ENCODE measurements around the gene RAB40B.

RAB40B gene

GRCh38 chr17:82614095-82614631 lies 84.3 kb downstream of the RAB40B start:
- no peak for DNase-seq (ENCODE audit: low read depth)
- H3K4me3 ChIP-seq (ENCODE audit: low read depth, low read length) = no peak overlapping the region
- no peak for TF ChIP-seq CTCF (IDR thresholded peaks at IDR 0.05; ENCODE audit: control insufficient read depth, extremely low read depth, insufficient read depth)

- DNase-seq (ENCODE audit: low read depth) = no peak
- no peak overlapping the region for H3K4me3 ChIP-seq (ENCODE audit: low read depth, low read length)
- TF ChIP-seq CTCF (IDR thresholded peaks at IDR 0.05; ENCODE audit: control insufficient read depth, extremely low read depth, insufficient read depth) = no peak
Measured at GRCh38 chr17:82613283-82614094, 85.0 kb downstream of the RAB40B start.

GRCh38 chr17:82611140-82612058 lies 87.1 kb downstream of the RAB40B start:
- DNase-seq (ENCODE audit: low read depth) = no peak
- H3K4me3 ChIP-seq (ENCODE audit: low read depth, low read length) = no peak overlapping the region

GRCh38 chr17:82609655-82610054 lies 88.8 kb downstream of the RAB40B start:
- TF ChIP-seq CTCF (IDR thresholded peaks at IDR 0.05; ENCODE audit: control insufficient read depth, extremely low read depth, insufficient read depth) = no peak
- H3K4me3 ChIP-seq (ENCODE audit: low read depth, low read length) = no peak overlapping the region
- no peak for DNase-seq (ENCODE audit: low read depth)

More at GRCh38 chr17:82611140-82612058, 87.1 kb downstream of the RAB40B start:
- no peak for TF ChIP-seq CTCF (IDR thresholded peaks at IDR 0.05; ENCODE audit: control insufficient read depth, extremely low read depth, insufficient read depth)

- no peak for TF ChIP-seq CTCF (IDR thresholded peaks at IDR 0.05; ENCODE audit: control insufficient read depth, extremely low read depth, insufficient read depth)
- DNase-seq (ENCODE audit: low read depth) = no peak
- H3K4me3 ChIP-seq (ENCODE audit: low read depth, low read length) = no peak overlapping the region
Measured at GRCh38 chr17:82608816-82609215, 89.7 kb downstream of the RAB40B start.

- no peak for TF ChIP-seq CTCF (IDR thresholded peaks at IDR 0.05; ENCODE audit: control insufficient read depth, extremely low read depth, insufficient read depth)
- no peak overlapping the region for H3K4me3 ChIP-seq (ENCODE audit: low read depth, low read length)
- DNase-seq (ENCODE audit: low read depth) = no peak
Measured at GRCh38 chr17:82605939-82606600, 92.4 kb downstream of the RAB40B start.
